ENCODE data around the gene ACSM3.

DNA sequence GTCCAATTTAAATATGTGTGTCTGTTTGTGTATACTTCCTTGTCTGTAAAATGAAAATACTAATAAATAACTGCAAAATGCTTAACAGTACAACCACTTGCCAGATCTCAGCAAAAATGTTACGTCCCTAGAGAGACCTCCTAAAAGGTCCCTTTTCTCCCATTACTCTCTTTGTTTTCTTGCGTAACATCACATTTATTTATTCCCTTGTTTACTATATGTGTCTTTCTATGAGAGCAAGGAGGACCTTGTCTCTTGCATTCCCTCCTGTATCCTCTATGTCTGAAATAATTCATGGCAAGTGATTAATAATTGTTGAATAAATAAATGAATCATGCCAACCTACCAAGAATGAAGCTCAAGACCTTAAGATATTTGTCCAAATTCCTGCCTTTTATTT, 1.9 kb downstream of the ACSM3 start:
- TF ChIP-seq, protein P1, sequence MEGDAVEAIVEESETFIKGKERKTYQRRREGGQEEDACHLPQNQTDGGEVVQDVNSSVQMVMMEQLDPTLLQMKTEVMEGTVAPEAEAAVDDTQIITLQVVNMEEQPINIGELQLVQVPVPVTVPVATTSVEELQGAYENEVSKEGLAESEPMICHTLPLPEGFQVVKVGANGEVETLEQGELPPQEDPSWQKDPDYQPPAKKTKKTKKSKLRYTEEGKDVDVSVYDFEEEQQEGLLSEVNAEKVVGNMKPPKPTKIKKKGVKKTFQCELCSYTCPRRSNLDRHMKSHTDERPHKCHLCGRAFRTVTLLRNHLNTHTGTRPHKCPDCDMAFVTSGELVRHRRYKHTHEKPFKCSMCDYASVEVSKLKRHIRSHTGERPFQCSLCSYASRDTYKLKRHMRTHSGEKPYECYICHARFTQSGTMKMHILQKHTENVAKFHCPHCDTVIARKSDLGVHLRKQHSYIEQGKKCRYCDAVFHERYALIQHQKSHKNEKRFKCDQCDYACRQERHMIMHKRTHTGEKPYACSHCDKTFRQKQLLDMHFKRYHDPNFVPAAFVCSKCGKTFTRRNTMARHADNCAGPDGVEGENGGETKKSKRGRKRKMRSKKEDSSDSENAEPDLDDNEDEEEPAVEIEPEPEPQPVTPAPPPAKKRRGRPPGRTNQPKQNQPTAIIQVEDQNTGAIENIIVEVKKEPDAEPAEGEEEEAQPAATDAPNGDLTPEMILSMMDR (IDR thresholded peaks at IDR 0.05; ENCODE audit: insufficient read depth, low read length, poor library complexity, severe bottlenecking): no peak
- TF ChIP-seq EZH2phosphoT487 (conservative IDR thresholded peaks at IDR 0.05; ENCODE audit: low read length): no peak
